H1 (cell line): Measurements from ENCODE around the gene PAXX. TPM values are rescaled to one million over a fixed set of nuclear protein-coding genes. Genes with fewer than 3 reads are reported as not detected.

ENCODE experiments used
- SRF ChIP-seq: IDR thresholded peaks from 2 replicates; pipeline ENCODE4 v1.6.1; 2011; ENCODE audit warnings: mild to moderate bottlenecking, low read depth, low read length, moderate library complexity
- polyA plus RNA-seq, 7 experiments: library from polyadenylated mRNA; depleted of rRNA in 3 of 7; stranded (reverse) in 5 of 7; unstranded in 2 of 7; fragments of >200 nt in 5 of 7; fragments of 200-250 nt in 2 of 7; gene quantifications; 1 replicate in 5 of 7; 2 replicates in 1 of 7; 4 replicates in 1 of 7; pipeline versions ENCODE4 v1.2.1 to v1.2.3, GENCODE V29; 2011 to 2013; ENCODE audit warnings: missing spikeins in 2 of 7, mixed read lengths in 2 of 7
- total RNA-seq: library from RNA; stranded (reverse); fragmentation: NEBNext Ultra II Directional; extraction: Animal tissue kit (Norgen Biotek cat#: 25700); gene quantifications from 2 replicates; pipeline ENCODE4 v1.2.1, GENCODE V29; 2021

Gene PAXX
- total and polyA plus RNA-seq, 2 of the 8 experiments (the other 6 are each of a cell fraction or from before 2014, with no cell fraction given), result 43.4 to 45.9 TPM

DNA sequence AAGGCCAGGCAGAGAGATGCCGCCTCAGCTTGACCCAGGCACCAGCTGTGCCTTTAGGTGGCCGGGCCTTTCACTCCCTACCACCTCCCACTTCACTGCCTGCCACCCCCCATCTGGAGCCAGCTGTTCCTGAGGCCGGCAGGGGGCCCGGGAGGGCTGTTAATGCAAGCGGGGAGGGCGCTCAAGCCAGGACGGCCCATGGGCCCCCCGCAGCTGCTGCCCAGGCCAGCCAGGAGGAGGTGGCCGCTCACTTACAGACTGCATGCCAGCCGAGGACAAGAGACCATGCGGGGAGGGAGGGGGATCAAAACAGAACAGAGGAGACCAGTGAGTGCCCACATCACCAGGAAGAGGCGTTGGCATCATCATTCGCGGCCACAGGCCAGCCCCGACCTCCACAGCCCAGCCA is 31.4 kb downstream of the PAXX start (continued):
- no peak for TF ChIP-seq SRF
- TF ChIP-seq, all 59 proteins: peak for 0
